HepG2 (cell line): ENCODE measurements around the gene RPS6KA5. TPM values are rescaled to one million over a fixed set of nuclear protein-coding genes. Genes with fewer than 3 reads are reported as not detected.
A peak's percentile ranks its signal among the peaks of the same experiment; 100 is the strongest.

Experiments
- ATAC-seq: fragments of 200-7000 bp; cut with Tn5 transposase; 3 replicates; pipeline ENCODE4 v1.9.1; 2020; ENCODE audit warnings: mild to moderate bottlenecking, moderate library complexity
- BruUV-seq: library from RNA; stranded (reverse); fragments of 400-500 nt; replicated peaks from 2 replicates; lab custom pipeline; 2021; lab: Mats Ljungman, UMichigan
- CTCF ChIA-PET: fragments of 300-600 bp; formaldehyde crosslinking; extraction: SDS; loops from one replicate; lab custom pipeline; 2021; ENCODE audit warnings: low total read pairs, inconsistent platforms, low intra/inter-chr PET ratio; lab: Yijun Ruan, JAX
- POLR2A ChIA-PET: fragments of 350-600 bp; sonication (Branson Sonifier 250); formaldehyde crosslinking; loops from one replicate; lab custom pipeline; 2020; ENCODE audit warnings: antibody characterized with exemption, inconsistent platforms; lab: Yijun Ruan, JAX
- DNase-seq: peaks from one replicate; pipeline ENCODE4 v3.0.0-alpha.2; 2015; ENCODE audit warnings: low spot score
- FAIRE-seq: peaks from 3 replicates; lab custom pipeline; 2011; peaks lifted over from hg19 to GRCh38; lab: Jason Lieb, UNC
- H2AFZ ChIP-seq: one replicate; pipeline ENCODE4 v1.6.1; 2011; ENCODE audit warnings: low read length, inconsistent platforms
- H3K27ac ChIP-seq: fragments of 300-600 bp; 3 replicates; pipeline ENCODE4 v1.8.0; 2011; ENCODE audit warnings: mixed run types, mild to moderate bottlenecking, mixed read lengths, low read length, inconsistent platforms; ENCODE audit not compliant: insufficient read depth; ENCODE audit errors: extremely low read length
- H3K27me3 ChIP-seq, 2 experiments: fragments of 200-600 bp in 1 of 2; 2 replicates in 1 of 2; 3 replicates in 1 of 2; pipeline versions ENCODE4 v1.6.0 to v1.8.0; 2011; ENCODE audit warnings: low read length in 2 of 2, mild to moderate bottlenecking in 2 of 2, moderate library complexity in 2 of 2, inconsistent platforms in 1 of 2; ENCODE audit not compliant: insufficient read depth in 2 of 2, control insufficient read depth in 1 of 2
- H3K36me3 ChIP-seq, 2 experiments: fragments of 200-600 bp in 1 of 2; replicated peaks in 1 of 2; 2 replicates in 1 of 2; 3 replicates in 1 of 2; pipeline versions ENCODE4 v1.5.1 to v1.8.0; 2011; ENCODE audit warnings: low read length in 2 of 2, inconsistent platforms in 1 of 2; ENCODE audit not compliant: insufficient read depth in 2 of 2, control insufficient read depth in 1 of 2
- H3K4me1 ChIP-seq: 2 replicates; pipeline ENCODE4 v1.5.1; 2012; ENCODE audit warnings: low read length, inconsistent platforms; ENCODE audit not compliant: insufficient read depth
- H3K4me2 ChIP-seq: 2 replicates; pipeline ENCODE4 v1.6.0; 2011; ENCODE audit warnings: low read depth, low read length, inconsistent platforms
- H3K4me3 ChIP-seq, 3 experiments: fragments of 200-600 bp in 1 of 3; sonication (generic), shearing (Covaris generic) in 1 of 3; replicated peaks in 1 of 3; 2 replicates each; pipeline ENCODE4 v1.5.1; 2011 to 2016; ENCODE audit warnings: low read length in 3 of 3, inconsistent platforms in 2 of 3, low read depth in 2 of 3, mild to moderate bottlenecking in 2 of 3, control low read depth in 1 of 3, mixed read lengths in 1 of 3; ENCODE audit not compliant: insufficient read depth in 1 of 3
- H3K79me2 ChIP-seq: one replicate; pipeline ENCODE4 v1.6.1; 2011; ENCODE audit warnings: low read length, inconsistent platforms; ENCODE audit not compliant: insufficient read depth
- H3K9ac ChIP-seq: 2 replicates; pipeline ENCODE4 v1.6.0; 2011; ENCODE audit warnings: mild to moderate bottlenecking, low read depth, low read length, inconsistent platforms; ENCODE audit not compliant: insufficient read depth
- H3K9me3 ChIP-seq: 2 replicates; pipeline ENCODE4 v1.5.1; 2012; ENCODE audit warnings: mild to moderate bottlenecking, low read length
- H4K20me1 ChIP-seq: 2 replicates; pipeline ENCODE4 v1.6.0; 2011; ENCODE audit warnings: inconsistent platforms, mild to moderate bottlenecking, low read length, moderate library complexity; ENCODE audit not compliant: insufficient read depth
- ARID2 ChIP-seq: sonication (generic); formaldehyde crosslinking; IDR thresholded peaks from 2 replicates; pipeline ENCODE4 v1.8.1; 2022; ENCODE audit warnings: mild to moderate bottlenecking, missing genetic modification reagents, borderline replicate concordance
- ATF2 ChIP-seq: sonication (generic); formaldehyde crosslinking; IDR thresholded peaks from 2 replicates; pipeline ENCODE4 v1.4.0; 2020; ENCODE audit warnings: missing genetic modification reagents
- ATF4 ChIP-seq, 2 experiments: fragments of 450-650 bp in 1 of 2; sonication (generic) in 1 of 2; formaldehyde crosslinking; IDR thresholded peaks; 2 replicates each; pipeline versions ENCODE4 v1.5.0 to v1.8.0; 2020 to 2022; ENCODE audit warnings: mild to moderate bottlenecking in 1 of 2, missing genetic modification reagents in 1 of 2
- ATF7 ChIP-seq, 2 experiments: fragments of 450-650 bp in 1 of 2; sonication (generic) in 1 of 2; formaldehyde crosslinking in 1 of 2; IDR thresholded peaks; 2 replicates each; pipeline versions ENCODE4 v1.4.0 to v1.6.1; 2016 to 2020; ENCODE audit warnings: antibody characterized with exemption in 1 of 2, mild to moderate bottlenecking in 1 of 2, missing genetic modification reagents in 1 of 2
- ATRX ChIP-seq: sonication (generic); formaldehyde crosslinking; IDR thresholded peaks from 2 replicates; pipeline ENCODE4 v1.4.0; 2020; ENCODE audit warnings: missing genetic modification reagents, borderline replicate concordance
- FOSL2 ChIP-seq: sonication (generic); formaldehyde crosslinking; IDR thresholded peaks from 2 replicates; pipeline ENCODE4 v1.4.0; 2020; ENCODE audit warnings: missing genetic modification reagents
- FOXK2 ChIP-seq: fragments of 450-650 bp; IDR thresholded peaks from 2 replicates; pipeline ENCODE4 v1.6.1; 2016
- LCORL ChIP-seq, 2 experiments: fragments of 450-650 bp in 1 of 2; sonication (generic) in 1 of 2; formaldehyde crosslinking in 1 of 2; IDR thresholded peaks; 2 replicates each; pipeline versions ENCODE4 v1.5.0 to v1.6.1; 2017 to 2020; ENCODE audit warnings: antibody characterized with exemption in 1 of 2, missing genetic modification reagents in 1 of 2
- MAFG ChIP-seq: sonication (generic); formaldehyde crosslinking; IDR thresholded peaks from 2 replicates; pipeline ENCODE4 v1.5.1; 2020; ENCODE audit warnings: mild to moderate bottlenecking, missing genetic modification reagents
- RBM39 ChIP-seq: fragments of 200-400 bp; formaldehyde crosslinking; IDR thresholded peaks from one replicate; pipeline ENCODE4 v1.6.1; 2018; ENCODE audit warnings: antibody characterized with exemption, mild to moderate bottlenecking, low read depth, low read length; ENCODE audit not compliant: poor library complexity, severe bottlenecking
- SNAPC5 ChIP-seq: sonication (generic); formaldehyde crosslinking; IDR thresholded peaks from 2 replicates; pipeline ENCODE4 v1.8.1; 2023; ENCODE audit warnings: mild to moderate bottlenecking, missing genetic modification reagents, borderline replicate concordance
- TEAD3 ChIP-seq: optimal IDR thresholded peaks from 2 replicates; pipeline ENCODE3; 2016; ENCODE audit warnings: borderline replicate concordance
- THRA ChIP-seq: sonication (generic); formaldehyde crosslinking; IDR thresholded peaks from 2 replicates; pipeline ENCODE4 v1.4.0; 2020; ENCODE audit warnings: missing genetic modification reagents, borderline replicate concordance
- THYN1 ChIP-seq: sonication (generic); formaldehyde crosslinking; IDR thresholded peaks from 2 replicates; pipeline ENCODE4 v1.8.1; 2023; ENCODE audit warnings: low read depth, mild to moderate bottlenecking, moderate library complexity, missing genetic modification reagents, borderline replicate concordance
- XRCC5 ChIP-seq: fragments of 200-400 bp; formaldehyde crosslinking; optimal IDR thresholded peaks from 2 replicates; pipeline ENCODE3; 2017; ENCODE audit warnings: mild to moderate bottlenecking, low read length
- ZBTB38 ChIP-seq: sonication (generic); formaldehyde crosslinking; IDR thresholded peaks from 2 replicates; pipeline ENCODE4 v1.5.1; 2020; ENCODE audit warnings: mild to moderate bottlenecking, missing genetic modification reagents
- ZNF280B ChIP-seq: sonication (generic); formaldehyde crosslinking; IDR thresholded peaks from 2 replicates; pipeline ENCODE4 v1.5.0; 2020; ENCODE audit warnings: missing genetic modification reagents, mild to moderate bottlenecking, borderline replicate concordance
- WGBS: methylation state at CpG from one replicate; pipeline ENCODE4 v1.1.6; 2017; ENCODE audit warnings: low lambda C conversion rate; 5-methylcytosine and 5-hydroxymethylcytosine counted together
- in situ Hi-C: cut with HindIII; loops from 2 replicates; pipeline ENCODE4 v1.10.0; 2017; ENCODE audit warnings: low pct_unique_long_range_greater_than_20kb; ENCODE audit not compliant: extremely low pct_ligation_motif_present
- intact Hi-C: fragments of 100-400 bp; cut with micrococcal nuclease; formaldehyde crosslinking; loops from one replicate; pipeline ENCODE4 v1.10.0; 2022; ENCODE audit not compliant: unreplicated experiment
- polyA plus RNA-seq, 8 experiments: library from polyadenylated mRNA; depleted of rRNA in 3 of 8; stranded (reverse) in 7 of 8; unstranded in 1 of 8; fragments of >200 nt; fragmentation: Illumina TruSeq in 4 of 8; extraction: Trizol in 4 of 8; gene quantifications; 2 replicates each; pipeline versions ENCODE4 v1.2.1 to v1.2.3, GENCODE V29; 2011 to 2016; ENCODE audit warnings: low read depth in 4 of 8, missing spikeins in 1 of 8, mixed read lengths in 1 of 8; ENCODE audit not compliant: insufficient read depth in 1 of 8
- total RNA-seq, 5 experiments: library from RNA; depleted of rRNA; stranded (reverse); fragments of >200 nt; fragmentation: Illumina TruSeq; extraction: Trizol; gene quantifications; 2 replicates each; pipeline ENCODE4 v1.2.3, GENCODE V29; 2016; ENCODE audit warnings: low read depth in 1 of 5

Gene RPS6KA5
- total and polyA plus RNA-seq, 2 of the 13 experiments (the other 11 are each of a cell fraction or from before 2014, with no cell fraction given), result 0.50 to 0.58 TPM

GRCh38 chr14:90811641-90812040, 248.8 kb downstream of the RPS6KA5 start (continued):
- no peak for TF ChIP-seq ATF7 (IDR thresholded peaks at IDR 0.05)
- TF ChIP-seq ATF7 (CRISPR knock-in tag; IDR thresholded peaks at IDR 0.05), result no peak
- TF ChIP-seq XRCC5, result no peak
- TF ChIP-seq MAFG (CRISPR knock-in tag), result no peak
- no peak for TF ChIP-seq ZBTB38 (CRISPR knock-in tag)
- no peak for TF ChIP-seq TEAD3 (CRISPR knock-in tag)
- TF ChIP-seq FOXK2, result no peak
- no peak for TF ChIP-seq RBM39
- TF ChIP-seq LCORL (IDR thresholded peaks at IDR 0.05), result no peak
- TF ChIP-seq LCORL (CRISPR knock-in tag; IDR thresholded peaks at IDR 0.05), result no peak
- no peak for TF ChIP-seq ATF4 (CRISPR knock-in tag; IDR thresholded peaks at IDR 0.05)

GRCh38 chr14:90810806-90811205, 249.6 kb downstream of the RPS6KA5 start:
- intact Hi-C loops, result no loop called here
- Histone ChIP-seq H3K4me1 (peaks cover 19% of the 10 kb centered on the region), H4K20me1 (no peaks in the 10 kb centered on the region), H3K27me3 (peaks cover 1 to 20% of the 10 kb centered on the region in 2 experiments), H3K27ac (no peak overlapping the region), H3K9me3 (no peaks in the 10 kb centered on the region), H3K79me2 (no peaks in the 10 kb centered on the region), H3K9ac (no peak overlapping the region), H3K4me3 (no peak overlapping the region), H3K4me2 (no peak overlapping the region), H3K36me3 (no peaks in the 10 kb centered on the region), H2AFZ (no peak overlapping the region)
- ATAC-seq, result no peak; the same call in 2 of the 3 replicates
- WGBS, result 7% methylated on average over 4 of the region's 5 CpGs
- ChIA-PET POLR2A (no interaction called here), CTCF (no interaction called here)
- DNase-seq, result peak; percentile 15
- in situ Hi-C loops, result no loop called here
- no TSS peak for BruUV-seq
- no peak for FAIRE-seq
- TF ChIP-seq ATRX, result no peak
- TF ChIP-seq THYN1 (CRISPR knock-in tag), result no peak
- TF ChIP-seq THRA (CRISPR knock-in tag), result no peak
- no peak for TF ChIP-seq ARID2 (CRISPR knock-in tag)
- TF ChIP-seq FOSL2, result no peak
- TF ChIP-seq SNAPC5, result no peak
- TF ChIP-seq ATF2 (CRISPR knock-in tag), result no peak
- no peak for TF ChIP-seq ZNF280B (CRISPR knock-in tag)
